T-cell (primary cell): Measurements from ENCODE around the gene EIF4E3. TPM values are rescaled to one million over a fixed set of nuclear protein-coding genes. Genes with fewer than 3 reads are reported as not detected.
A peak's percentile ranks its signal among the peaks of the same experiment; 100 is the strongest.

Experiments
- ATAC-seq, 4 experiments: fragments of 200-7000 bp in 3 of 4; fragments of 150-1000 bp in 1 of 4; cut with Tn5 transposase; replicated peaks in 1 of 4; 1 replicate in 3 of 4; 2 replicates in 1 of 4; pipeline ENCODE4 v1.10.0; 2021; ENCODE audit warnings: moderate library complexity in 3 of 4, mild to moderate bottlenecking in 2 of 4, moderate number of reproducible peaks in 1 of 4
- CTCF ChIA-PET, 2 donors: fragments of 300-600 bp; sonication (Branson Sonifier 250); formaldehyde crosslinking; loops; one replicate each; lab custom pipeline; 2022; ENCODE audit warnings: antibody characterized with exemption in 2 of 2; lab: Charles Lee
- POLR2A ChIA-PET, 2 donors: fragments of 300-600 bp; sonication (Branson Sonifier 250); formaldehyde crosslinking; loops; one replicate each; lab custom pipeline; 2022; ENCODE audit warnings: antibody characterized with exemption in 2 of 2; lab: Charles Lee
- DNase-seq, 35 experiments: peaks; one replicate each; pipeline versions ENCODE4 v3.0.0 to v3.0.0-alpha.2; 2013 to 2023
- H3K27ac ChIP-seq: one replicate; pipeline ENCODE4 v1.5.1; 2013; ENCODE audit warnings: low read length
- H3K27me3 ChIP-seq, 2 experiments: replicated peaks in 1 of 2; 1 replicate in 1 of 2; 2 replicates in 1 of 2; pipeline versions ENCODE4 v1.6.1 to v1.7.0; 2013; ENCODE audit warnings: low read length in 1 of 2, mixed read lengths in 1 of 2; ENCODE audit not compliant: control insufficient read depth in 2 of 2, insufficient read depth in 2 of 2; ENCODE audit errors: extremely low read depth in 1 of 2
- H3K36me3 ChIP-seq, 2 donors: 1 replicate in 1 of 2; 2 replicates in 1 of 2; pipeline versions ENCODE4 v1.6.1 to v1.7.0; 2013; ENCODE audit warnings: low read length in 1 of 2; ENCODE audit not compliant: control insufficient read depth in 2 of 2, insufficient read depth in 1 of 2; ENCODE audit errors: extremely low read depth in 1 of 2
- H3K4me1 ChIP-seq, 2 experiments: 1 replicate in 1 of 2; 2 replicates in 1 of 2; pipeline versions ENCODE4 v1.6.1 to v1.7.0; 2013; ENCODE audit warnings: low read length in 2 of 2, mixed read lengths in 1 of 2; ENCODE audit not compliant: insufficient read depth in 2 of 2, control insufficient read depth in 1 of 2; ENCODE audit errors: extremely low read depth in 1 of 2
- H3K4me3 ChIP-seq, 2 donors: 1 replicate in 1 of 2; 2 replicates in 1 of 2; pipeline versions ENCODE4 v1.5.1 to v1.7.0; 2013; ENCODE audit warnings: mild to moderate bottlenecking in 2 of 2, low read length in 1 of 2, moderate library complexity in 1 of 2; ENCODE audit not compliant: control insufficient read depth in 1 of 2; ENCODE audit errors: extremely low read depth in 1 of 2
- H3K9me3 ChIP-seq: 2 replicates; pipeline ENCODE4 v1.7.0; 2013
- H3K27ac Mint-ChIP-seq, 2 donors: one replicate each; pipeline ENCODE4 v1.8.0; 2020 to 2021; ENCODE audit warnings: mild to moderate bottlenecking in 2 of 2, mixed read lengths in 2 of 2
- H3K27me3 Mint-ChIP-seq, 2 donors: one replicate each; pipeline ENCODE4 v1.8.0; 2021 to 2022; ENCODE audit warnings: mixed read lengths in 2 of 2
- H3K36me3 Mint-ChIP-seq: one replicate; pipeline ENCODE4 v1.8.0; 2021; ENCODE audit warnings: mixed read lengths
- H3K4me1 Mint-ChIP-seq, 3 donors: one replicate each; pipeline ENCODE4 v1.8.0; 2020 to 2022; ENCODE audit warnings: mixed read lengths in 3 of 3, mild to moderate bottlenecking in 1 of 3
- H3K4me3 Mint-ChIP-seq, 3 donors: one replicate each; pipeline ENCODE4 v1.8.0; 2020 to 2022; ENCODE audit warnings: mild to moderate bottlenecking in 3 of 3, mixed read lengths in 3 of 3, moderate library complexity in 3 of 3
- H3K9me3 Mint-ChIP-seq, 3 donors: one replicate each; pipeline ENCODE4 v1.8.0; 2020 to 2022; ENCODE audit warnings: mixed read lengths in 3 of 3
- WGBS: methylation state at CpG from one replicate; pipeline ENCODE4 v1.1.5; 2013; ENCODE audit warnings: missing lambda C conversion rate; ENCODE audit not compliant: insufficient coverage; 5-methylcytosine and 5-hydroxymethylcytosine counted together
- total RNA-seq, 35 experiments: library from RNA in 6 of 35; stranded (reverse) in 6 of 35; fragments of 120-200 nt in 1 of 35; gene quantifications; one replicate each; pipeline versions ENCODE4 v1.2.1 to v1.2.4 and lab custom pipeline; 2013 to 2026

The EIF4E3 gene
- total RNA-seq, 5 donors from 2014 or later (not counting 1 experiment from before 2014, with no cell fraction given): 32.3 to 62.5 (median 58.6) TPM

DNA sequence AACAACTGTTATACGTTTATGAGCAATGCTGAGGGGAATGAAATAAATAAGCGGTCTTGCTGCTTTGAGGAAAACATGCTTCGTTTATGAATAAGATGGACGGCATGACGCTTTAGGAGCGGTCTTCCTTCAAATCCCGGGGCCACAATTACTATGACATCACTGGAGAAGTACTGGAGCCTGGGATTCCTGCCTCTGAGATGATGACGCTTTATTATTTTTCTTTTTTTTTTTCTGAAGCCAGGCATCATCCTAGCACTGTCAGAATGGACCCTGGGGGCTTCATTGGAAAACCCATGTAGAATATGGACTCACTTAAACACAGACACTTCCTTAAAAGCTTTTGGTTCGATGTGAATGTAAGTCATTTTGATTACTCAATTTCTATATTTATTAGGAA, 89.2 kb downstream of the EIF4E3 start:
- 94% methylated on average over 7 of the region's 9 CpGs for WGBS
- DNase-seq (no peak), ATAC-seq (no peak)
- Mint-ChIP-seq H3K4me3 (no peak overlapping the region), H3K9me3 (no peaks in the 10 kb centered on the region), H3K36me3 (peaks cover 23% of the 10 kb centered on the region), H3K27ac (no peak overlapping the region), H3K27me3 (no peaks in the 10 kb centered on the region), H3K4me1 (peaks cover 0 to 5% (median 0%) of the 10 kb centered on the region in 3 donors)
- no peak overlapping the region for H3K27ac ChIP-seq
- H3K9me3 ChIP-seq: no peaks in the 10 kb centered on the region
- CTCF ChIA-PET: interaction anchor here in 1 of 2 donors (0.7 kb wide), 1 partner anchor 755 kb away, joined by 4 read pairs; no protein-coding TSS in a partner anchor
- H3K4me3 ChIP-seq: no peak overlapping the region
- peaks cover 0 to 1% of the 10 kb centered on the region in 2 donors for H3K36me3 ChIP-seq
- POLR2A ChIA-PET: no interaction called here
- no peaks in the 10 kb centered on the region for H3K27me3 ChIP-seq
- H3K4me1 ChIP-seq: no peaks in the 10 kb centered on the region

DNA sequence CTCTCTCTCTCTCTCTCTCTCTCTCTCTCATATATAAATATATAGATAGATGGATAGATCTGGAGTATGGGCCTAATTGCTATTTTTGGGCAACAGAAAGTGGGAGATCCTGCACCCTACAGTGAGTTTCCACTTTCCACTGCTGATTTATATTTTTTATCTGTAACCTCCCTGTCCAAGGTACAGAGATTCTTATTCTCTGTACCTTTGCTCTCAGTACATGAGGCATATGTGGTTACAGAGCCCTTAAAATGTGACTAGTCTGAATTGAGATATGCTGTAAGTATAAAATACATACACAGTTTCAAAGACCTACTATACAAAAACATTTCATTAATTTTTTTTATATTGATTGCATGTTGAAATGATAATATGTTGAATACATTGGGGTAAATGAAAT, 90.5 kb downstream of the EIF4E3 start:
- Histone ChIP-seq H3K4me3 (no peak overlapping the region), H3K27ac (no peak overlapping the region), H3K4me1 (no peaks in the 10 kb centered on the region), H3K27me3 (no peaks in the 10 kb centered on the region), H3K36me3 (no peaks in the 10 kb centered on the region), H3K9me3 (no peaks in the 10 kb centered on the region)
- H3K36me3 Mint-ChIP-seq: peaks cover 22% of the 10 kb centered on the region
- H3K4me1 Mint-ChIP-seq: peaks cover 0 to 7% (median 0%) of the 10 kb centered on the region in 3 donors
- H3K27me3 Mint-ChIP-seq: no peaks in the 10 kb centered on the region
- ChIA-PET POLR2A (no interaction called here), CTCF (no interaction called here)
- no peak overlapping the region for H3K4me3 Mint-ChIP-seq
- ATAC-seq: no peak
- no peak overlapping the region for H3K27ac Mint-ChIP-seq
- DNase-seq: no peak
- H3K9me3 Mint-ChIP-seq: no peaks in the 10 kb centered on the region

DNA sequence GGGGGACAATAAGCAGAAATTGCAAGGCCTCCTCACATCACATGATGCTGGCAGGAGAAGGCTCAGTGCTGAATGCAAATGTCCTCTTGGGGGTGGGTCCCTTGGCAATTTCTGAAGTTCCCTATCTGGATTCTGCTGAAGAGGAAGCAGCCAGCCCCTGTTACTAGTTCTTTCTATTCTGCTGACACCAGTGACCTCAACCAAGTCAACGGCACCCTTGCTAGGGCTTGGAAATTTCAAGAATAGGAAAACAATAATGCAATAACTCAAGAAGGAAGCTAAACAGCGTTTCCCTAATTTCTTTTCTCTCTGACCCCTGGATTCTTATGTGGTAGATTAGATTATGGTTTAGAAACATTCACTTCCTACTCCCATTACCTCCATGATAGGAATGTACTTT, 95.5 kb downstream of the EIF4E3 start:
- H3K27me3 ChIP-seq: no peaks in the 10 kb centered on the region
- no peak overlapping the region for H3K27ac Mint-ChIP-seq
- H3K27me3 Mint-ChIP-seq: no peaks in the 10 kb centered on the region
- H3K27ac ChIP-seq: no peak overlapping the region
- H3K4me3 Mint-ChIP-seq: no peak overlapping the region
- H3K36me3 Mint-ChIP-seq: peaks cover 16% of the 10 kb centered on the region
- H3K4me3 ChIP-seq: no peak overlapping the region
- ChIA-PET POLR2A (no interaction called here), CTCF (no interaction called here)
- WGBS: no CpG with 5 or more reads among the region's 2 CpGs
- DNase-seq (peak in 2 of 35 experiments; percentile 4 to 13), ATAC-seq (no peak)
- no peaks in the 10 kb centered on the region for H3K4me1 ChIP-seq
- H3K4me1 Mint-ChIP-seq: peaks cover 0 to 7% (median 2%) of the 10 kb centered on the region in 3 donors
- no peaks in the 10 kb centered on the region for H3K36me3 ChIP-seq
- no peaks in the 10 kb centered on the region for H3K9me3 Mint-ChIP-seq
- no peaks in the 10 kb centered on the region for H3K9me3 ChIP-seq

DNA sequence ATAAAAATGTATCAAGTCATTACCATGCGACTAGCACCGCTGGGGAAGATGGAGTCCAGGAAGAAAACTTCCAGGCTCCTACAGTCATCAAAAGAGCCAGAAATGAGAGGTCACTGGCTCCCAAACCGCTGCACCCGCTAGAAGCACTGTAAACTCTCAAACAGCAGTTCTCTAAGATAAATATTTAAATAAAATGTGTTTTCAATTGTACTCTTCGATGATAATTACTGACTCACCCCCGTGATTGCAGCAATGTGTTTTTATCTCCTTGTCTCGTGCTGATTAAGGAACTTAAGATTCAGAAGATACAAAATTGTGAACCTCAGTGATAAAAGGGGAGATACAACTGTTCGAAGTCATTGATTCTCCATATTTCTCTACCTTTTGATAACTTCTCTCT, 95.9 kb downstream of the EIF4E3 start:
- ChIA-PET CTCF (no interaction called here), POLR2A (no interaction called here)
- no CpG with 5 or more reads among the region's 8 CpGs for WGBS

DNA sequence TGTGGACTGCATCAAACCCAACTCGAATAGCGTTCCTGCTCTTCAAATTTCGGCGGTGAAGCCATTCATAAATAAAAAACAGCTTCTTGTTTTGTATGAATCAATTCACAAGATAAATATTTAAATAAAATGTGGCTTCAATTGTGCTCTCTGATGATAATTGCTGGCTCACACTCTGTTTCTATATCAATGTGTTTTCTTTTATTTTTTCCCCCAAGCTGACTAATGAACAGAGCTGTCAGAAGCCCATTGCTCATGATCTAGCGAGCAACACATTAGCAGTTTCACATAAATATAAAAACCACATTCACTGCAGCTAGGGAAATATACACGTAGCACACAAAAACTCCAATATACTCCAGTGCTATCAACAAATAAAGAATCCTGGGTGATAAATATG, 96.7 kb downstream of the EIF4E3 start:
- POLR2A ChIA-PET: interaction anchor here in 1 of 2 donors (0.5 to 0.6 kb wide), 2 partner anchors 49 to 661 kb away, joined by 5 to 6 read pairs; no protein-coding TSS in a partner anchor
- Histone ChIP-seq H3K9me3 (no peaks in the 10 kb centered on the region), H3K4me3 (no peak overlapping the region), H3K27ac (no peak overlapping the region), H3K4me1 (no peaks in the 10 kb centered on the region), H3K36me3 (no peaks in the 10 kb centered on the region), H3K27me3 (no peaks in the 10 kb centered on the region)
- DNase-seq: no peak
- ATAC-seq: no peak
- Mint-ChIP-seq H3K4me3 (no peak overlapping the region), H3K27ac (no peak overlapping the region), H3K9me3 (no peaks in the 10 kb centered on the region), H3K4me1 (peaks cover 0 to 7% (median 2%) of the 10 kb centered on the region in 3 donors), H3K36me3 (peaks cover 16% of the 10 kb centered on the region), H3K27me3 (no peaks in the 10 kb centered on the region)
- no CpG with 5 or more reads among the region's 6 CpGs for WGBS
- CTCF ChIA-PET: interaction anchor here in 1 of 2 donors (0.6 kb wide), 1 partner anchor 196 kb away, joined by 5 read pairs; no protein-coding TSS in a partner anchor

More for the DNA sequence above, 95.9 kb downstream of the EIF4E3 start:
- Mint-ChIP-seq H3K27me3 (no peaks in the 10 kb centered on the region), H3K9me3 (no peaks in the 10 kb centered on the region), H3K27ac (no peak overlapping the region), H3K4me3 (no peak overlapping the region), H3K36me3 (peaks cover 16% of the 10 kb centered on the region), H3K4me1 (peaks cover 0 to 7% (median 2%) of the 10 kb centered on the region in 3 donors)
- ATAC-seq (no peak), DNase-seq (peak in 1 of 35 experiments; percentile 2)
- H3K27me3 ChIP-seq: no peaks in the 10 kb centered on the region
- H3K27ac ChIP-seq: no peak overlapping the region
- no peaks in the 10 kb centered on the region for H3K9me3 ChIP-seq
- H3K4me1 ChIP-seq: no peaks in the 10 kb centered on the region
- H3K4me3 ChIP-seq: no peak overlapping the region
- H3K36me3 ChIP-seq: no peaks in the 10 kb centered on the region

DNA sequence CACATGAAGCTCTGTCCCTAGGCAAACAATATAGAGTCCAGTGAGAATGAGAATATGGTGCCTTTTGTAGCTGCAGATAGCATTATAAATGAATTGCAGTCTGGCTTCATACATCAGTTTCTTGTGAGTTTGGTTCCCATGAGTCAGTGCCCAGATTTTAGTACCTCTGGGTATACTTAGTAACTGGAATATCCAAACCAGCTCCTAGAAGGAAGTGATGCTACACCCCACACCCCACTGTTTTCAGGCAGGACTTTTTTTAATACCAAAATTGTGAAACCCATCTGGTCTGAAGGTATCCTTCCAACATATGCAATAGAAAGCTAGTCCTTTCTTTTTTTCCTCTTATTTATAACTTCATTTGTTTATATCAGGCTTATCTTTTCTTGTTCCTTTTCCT, 99.5 kb downstream of the EIF4E3 start:
- H3K27me3 ChIP-seq: no peaks in the 10 kb centered on the region
- no peaks in the 10 kb centered on the region for H3K27me3 Mint-ChIP-seq
- H3K36me3 Mint-ChIP-seq: peaks cover 26% of the 10 kb centered on the region
- H3K27ac ChIP-seq: no peak overlapping the region
- H3K4me1 Mint-ChIP-seq: peaks cover 0 to 2% (median 0%) of the 10 kb centered on the region in 3 donors
- no peaks in the 10 kb centered on the region for H3K9me3 ChIP-seq
- no peaks in the 10 kb centered on the region for H3K4me1 ChIP-seq
- ATAC-seq: no peak
- no peaks in the 10 kb centered on the region for H3K9me3 Mint-ChIP-seq
- H3K4me3 Mint-ChIP-seq: no peak overlapping the region
- no peak overlapping the region for H3K27ac Mint-ChIP-seq
- CTCF ChIA-PET: no interaction called here
- POLR2A ChIA-PET: interaction anchor here in 1 of 2 donors (0.6 kb wide), 1 partner anchor 64 kb away, joined by 6 read pairs; no protein-coding TSS in a partner anchor
- no peak for DNase-seq
- no peak overlapping the region for H3K4me3 ChIP-seq
- H3K36me3 ChIP-seq: no peaks in the 10 kb centered on the region
